Keratinocyte (primary cell): ENCODE results near the gene TTC28. TPM values are rescaled to one million over a fixed set of nuclear protein-coding genes. Genes with fewer than 3 reads are reported as not detected.
A peak's percentile ranks its signal among the peaks of the same experiment; 100 is the strongest.

Experiments
- DNase-seq: peaks from one replicate; pipeline ENCODE4 v3.0.0-alpha.2; 2011; ENCODE audit warnings: low read depth, missing footprints, low spot score
- FAIRE-seq: peaks from 2 replicates; lab custom pipeline; 2011; peaks lifted over from hg19 to GRCh38; lab: Jason Lieb, UNC
- H2AFZ ChIP-seq: 2 replicates; pipeline ENCODE4 v1.6.0; 2012; ENCODE audit warnings: low read length, control low read depth, inconsistent platforms; ENCODE audit not compliant: control insufficient read depth
- H3K27ac ChIP-seq: 2 replicates; pipeline ENCODE4 v1.5.1; 2011; ENCODE audit warnings: low read length; ENCODE audit not compliant: control insufficient read depth, insufficient read depth
- H3K27me3 ChIP-seq: 3 replicates; pipeline ENCODE4 v1.6.0; 2011; ENCODE audit warnings: low read length; ENCODE audit not compliant: control insufficient read depth, insufficient read depth; ENCODE audit errors: extremely low read depth
- H3K36me3 ChIP-seq, 2 experiments: 2 replicates in 1 of 2; 3 replicates in 1 of 2; pipeline ENCODE4 v1.5.1; 2011; ENCODE audit warnings: low read length in 2 of 2, mild to moderate bottlenecking in 1 of 2; ENCODE audit not compliant: control insufficient read depth in 2 of 2, insufficient read depth in 2 of 2; ENCODE audit errors: extremely low read depth in 1 of 2
- H3K4me1 ChIP-seq: 3 replicates; pipeline ENCODE4 v1.5.1; 2011; ENCODE audit warnings: low read length; ENCODE audit not compliant: control insufficient read depth, insufficient read depth; ENCODE audit errors: extremely low read depth
- H3K4me2 ChIP-seq: 3 replicates; pipeline ENCODE4 v1.6.0; 2011; ENCODE audit warnings: low read depth, low read length; ENCODE audit not compliant: control insufficient read depth, insufficient read depth; ENCODE audit errors: extremely low read depth
- H3K4me3 ChIP-seq, 3 experiments: fragments of 200-600 bp in 1 of 3; sonication (generic) in 1 of 3; 2 replicates in 2 of 3; 3 replicates in 1 of 3; pipeline ENCODE4 v1.5.1; 2011 to 2016; ENCODE audit warnings: low read length in 3 of 3, mild to moderate bottlenecking in 3 of 3, control low read depth in 2 of 3, inconsistent platforms in 1 of 3, low read depth in 1 of 3, mixed read lengths in 1 of 3, mixed run types in 1 of 3, moderate library complexity in 1 of 3; ENCODE audit not compliant: control insufficient read depth in 2 of 3, insufficient read depth in 2 of 3; ENCODE audit errors: extremely low read depth in 1 of 3
- H3K79me2 ChIP-seq: 2 replicates; pipeline ENCODE4 v1.6.0; 2012; ENCODE audit warnings: low read length; ENCODE audit not compliant: control insufficient read depth, insufficient read depth
- H3K9ac ChIP-seq: 3 replicates; pipeline ENCODE4 v1.6.0; 2011; ENCODE audit warnings: low read length; ENCODE audit not compliant: control insufficient read depth, insufficient read depth; ENCODE audit errors: extremely low read depth
- H3K9me1 ChIP-seq: 3 replicates; pipeline ENCODE4 v1.6.0; 2011; ENCODE audit warnings: low read length; ENCODE audit not compliant: control insufficient read depth, insufficient read depth; ENCODE audit errors: extremely low read depth
- H3K9me3 ChIP-seq: 2 replicates; pipeline ENCODE4 v1.5.1; 2012; ENCODE audit warnings: low read depth, low read length; ENCODE audit not compliant: control insufficient read depth
- H4K20me1 ChIP-seq: 3 replicates; pipeline ENCODE4 v1.6.0; 2011; ENCODE audit warnings: low read length; ENCODE audit not compliant: control insufficient read depth, insufficient read depth; ENCODE audit errors: extremely low read depth
- EZH2 ChIP-seq: IDR thresholded peaks from one replicate; pipeline ENCODE4 v1.6.1; 2012; ENCODE audit warnings: inconsistent platforms, mild to moderate bottlenecking, low read length, moderate library complexity
- dilution Hi-C: fragments of 300-500 bp; cut with MboI; formaldehyde crosslinking; loops from one replicate; pipeline ENCODE4 v1.7.0; 2020; ENCODE audit warnings: low sequenced_read_pairs; ENCODE audit not compliant: extremely low pct_ligation_motif_present
- polyA plus RNA-seq, 5 experiments: library from polyadenylated mRNA; depleted of rRNA in 3 of 5; stranded (reverse) in 3 of 5; stranded (forward) in 1 of 5; unstranded in 1 of 5; fragments of >200 nt; gene quantifications; 1 replicate in 1 of 5; 2 replicates in 3 of 5; 3 replicates in 1 of 5; pipeline versions ENCODE4 v1.2.1 to v1.2.3, GENCODE V29; 2011 to 2012; ENCODE audit warnings: missing spikeins in 2 of 5, low read depth in 1 of 5, low replicate concordance in 1 of 5
- TF ChIP-seq, protein P1 (sequence below), 3 experiments: IDR thresholded peaks in 1 of 3; conservative IDR thresholded peaks in 1 of 3; optimal IDR thresholded peaks in 1 of 3; 2 replicates in 2 of 3; 3 replicates in 1 of 3; pipeline versions ENCODE3 to v1.5.1; 2011; ENCODE audit warnings: low read length in 3 of 3, mild to moderate bottlenecking in 3 of 3, moderate library complexity in 2 of 3, control low read depth in 1 of 3, inconsistent platforms in 1 of 3; ENCODE audit not compliant: insufficient read depth in 2 of 3; ENCODE audit errors: extremely low read depth in 1 of 3

The TTC28 gene
- polyA plus RNA-seq, 1 donor (not counting 4 experiments of a cell fraction or from before 2014, with no cell fraction given) = 0.66 TPM

DNA sequence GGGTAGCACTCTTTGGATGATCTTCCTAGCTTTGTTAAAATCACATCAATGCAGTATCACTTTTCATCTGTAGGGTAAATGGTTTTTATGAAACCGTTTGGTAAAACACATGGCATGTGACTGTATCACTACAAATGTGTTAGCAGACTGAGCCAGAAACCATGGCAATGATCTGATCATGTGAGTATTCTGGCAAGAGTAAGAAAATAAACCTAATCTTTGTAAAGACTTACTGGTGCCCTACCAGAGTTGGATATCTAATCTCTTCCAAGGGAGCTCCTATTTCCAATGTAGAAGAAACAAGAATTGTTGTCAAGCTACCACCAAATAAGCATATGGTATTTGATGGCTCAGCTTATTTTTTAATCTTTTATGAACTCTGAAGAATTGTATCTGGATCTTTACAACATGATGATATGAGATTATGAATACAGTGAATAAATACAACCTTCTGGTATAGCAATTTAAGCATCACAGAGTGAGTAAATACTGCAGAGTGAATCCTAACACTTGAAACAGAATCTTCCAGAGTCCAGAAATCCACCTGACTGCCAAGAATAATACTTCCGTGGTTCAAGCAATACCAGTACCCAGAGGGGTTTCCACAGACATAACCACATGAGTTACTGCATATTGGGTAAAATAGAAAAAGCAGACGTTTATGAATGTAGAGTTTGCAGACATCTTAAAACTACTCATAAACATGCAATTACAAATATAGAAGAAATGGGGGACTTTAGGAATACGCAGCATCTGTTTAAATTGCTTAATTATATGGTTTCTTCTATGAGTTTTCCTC, 238.8 kb downstream of the TTC28 start:
- Histone ChIP-seq H3K79me2 (no peaks in the 10 kb centered on the region), H3K9ac (no peak overlapping the region)

DNA sequence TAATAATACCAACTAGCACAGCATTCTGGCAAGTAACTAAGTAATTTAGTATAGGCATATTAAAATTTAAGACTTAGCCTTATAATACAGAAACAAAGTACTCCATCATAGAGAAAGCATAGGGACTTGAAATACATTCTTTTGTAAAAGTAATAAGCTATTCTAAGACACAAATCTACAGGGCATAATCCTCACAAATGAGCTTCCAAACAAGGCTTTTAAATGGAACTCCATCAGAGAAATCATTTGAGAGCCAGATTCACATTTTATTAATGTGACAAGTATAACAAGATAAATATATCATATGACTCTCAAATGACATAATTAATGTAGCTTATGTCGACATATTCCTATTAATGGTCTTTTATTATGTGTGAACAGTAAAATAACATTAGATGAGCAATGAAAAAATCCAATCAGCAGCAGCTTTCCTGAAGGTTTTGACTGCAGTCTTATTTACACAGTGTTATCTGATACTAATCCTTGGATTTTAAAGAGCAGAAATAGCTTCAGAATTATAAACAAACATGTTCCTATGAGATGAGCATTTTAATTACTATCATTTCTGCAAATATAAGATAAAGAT, 241.4 kb downstream of the TTC28 start:
- no peak overlapping the region for H3K27ac ChIP-seq
- H3K9ac ChIP-seq = no peak overlapping the region
- no peaks in the 10 kb centered on the region for H3K27me3 ChIP-seq
- FAIRE-seq (no peak), DNase-seq (no peak)
- H2AFZ ChIP-seq = no peak overlapping the region
- peaks cover 33% of the 10 kb centered on the region for H3K4me1 ChIP-seq
- H3K9me3 ChIP-seq = no peaks in the 10 kb centered on the region
- no peak for TF ChIP-seq EZH2
- TF ChIP-seq, protein P1, sequence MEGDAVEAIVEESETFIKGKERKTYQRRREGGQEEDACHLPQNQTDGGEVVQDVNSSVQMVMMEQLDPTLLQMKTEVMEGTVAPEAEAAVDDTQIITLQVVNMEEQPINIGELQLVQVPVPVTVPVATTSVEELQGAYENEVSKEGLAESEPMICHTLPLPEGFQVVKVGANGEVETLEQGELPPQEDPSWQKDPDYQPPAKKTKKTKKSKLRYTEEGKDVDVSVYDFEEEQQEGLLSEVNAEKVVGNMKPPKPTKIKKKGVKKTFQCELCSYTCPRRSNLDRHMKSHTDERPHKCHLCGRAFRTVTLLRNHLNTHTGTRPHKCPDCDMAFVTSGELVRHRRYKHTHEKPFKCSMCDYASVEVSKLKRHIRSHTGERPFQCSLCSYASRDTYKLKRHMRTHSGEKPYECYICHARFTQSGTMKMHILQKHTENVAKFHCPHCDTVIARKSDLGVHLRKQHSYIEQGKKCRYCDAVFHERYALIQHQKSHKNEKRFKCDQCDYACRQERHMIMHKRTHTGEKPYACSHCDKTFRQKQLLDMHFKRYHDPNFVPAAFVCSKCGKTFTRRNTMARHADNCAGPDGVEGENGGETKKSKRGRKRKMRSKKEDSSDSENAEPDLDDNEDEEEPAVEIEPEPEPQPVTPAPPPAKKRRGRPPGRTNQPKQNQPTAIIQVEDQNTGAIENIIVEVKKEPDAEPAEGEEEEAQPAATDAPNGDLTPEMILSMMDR (optimal IDR thresholded peaks at IDR 0.05 in 1 of 3, IDR thresholded peaks at IDR 0.05 in 1 of 3, conservative IDR thresholded peaks at IDR 0.05 in 1 of 3; ENCODE audit: extremely low read depth in 1 of 3, insufficient read depth in 2 of 3, low read length in 3 of 3) = no peak
- H3K79me2 ChIP-seq = no peaks in the 10 kb centered on the region
- dilution Hi-C loops = no loop called here
- no peak overlapping the region for H3K4me3 ChIP-seq
- no peak overlapping the region for H3K4me2 ChIP-seq
- H3K9me1 ChIP-seq = no peaks in the 10 kb centered on the region
- no peaks in the 10 kb centered on the region for H4K20me1 ChIP-seq
- H3K36me3 ChIP-seq = no peaks in the 10 kb centered on the region

More for the DNA sequence above, 238.8 kb downstream of the TTC28 start:
- DNase-seq = no peak
- no peaks in the 10 kb centered on the region for H4K20me1 ChIP-seq
- peaks cover 25% of the 10 kb centered on the region for H3K4me1 ChIP-seq
- peak; percentile 74 for FAIRE-seq
- H3K9me1 ChIP-seq = no peaks in the 10 kb centered on the region
- H3K4me3 ChIP-seq = no peak overlapping the region
- no peak overlapping the region for H3K4me2 ChIP-seq
- no peak overlapping the region for H3K27ac ChIP-seq
- dilution Hi-C loops = no loop called here
- no peaks in the 10 kb centered on the region for H3K9me3 ChIP-seq
- H3K36me3 ChIP-seq = no peaks in the 10 kb centered on the region
- no peak overlapping the region for H2AFZ ChIP-seq
- H3K27me3 ChIP-seq = no peaks in the 10 kb centered on the region
- TF ChIP-seq EZH2 = no peak
- TF ChIP-seq, protein P1 (optimal IDR thresholded peaks at IDR 0.05 in 1 of 3, IDR thresholded peaks at IDR 0.05 in 1 of 3, conservative IDR thresholded peaks at IDR 0.05 in 1 of 3; ENCODE audit: extremely low read depth in 1 of 3, insufficient read depth in 2 of 3, low read length in 3 of 3) = no peak
